HG02943 (cell line): ENCODE data around the gene SPCS2.
"Not testable (repeated sequence)": the region's sequence is repeated elsewhere in the genome, so short reads cannot be mapped to it uniquely, and the experiment has no call there.

Source experiments
- ATAC-seq: cut with Tn5 transposase; IDR thresholded peaks from one replicate; pipeline ENCODE4 v1.9.1; 2021; ENCODE audit warnings: mild to moderate bottlenecking, low read depth, moderate library complexity; ENCODE audit not compliant: unreplicated experiment

SPCS2 gene

DNA sequence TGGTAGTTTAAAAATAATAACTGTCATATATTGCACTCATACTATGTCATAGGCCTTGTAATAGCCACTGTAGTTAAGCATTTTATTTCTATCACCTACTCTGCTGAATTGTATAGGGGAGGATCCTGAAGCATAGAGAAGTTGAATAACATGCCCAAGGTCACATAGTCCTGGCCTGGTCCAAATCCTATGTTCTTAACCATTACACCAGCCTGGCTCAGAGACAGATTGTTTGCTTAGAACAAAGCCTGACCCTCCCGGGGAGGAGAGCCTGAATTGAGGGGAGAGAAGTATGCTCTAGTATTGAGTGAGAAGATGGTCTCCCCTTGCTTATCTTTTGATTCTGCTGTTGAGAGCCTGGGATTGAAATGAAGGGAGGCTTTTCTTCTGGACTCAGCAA lies 41.9 kb downstream of the SPCS2 start:
- ATAC-seq: no peak

DNA sequence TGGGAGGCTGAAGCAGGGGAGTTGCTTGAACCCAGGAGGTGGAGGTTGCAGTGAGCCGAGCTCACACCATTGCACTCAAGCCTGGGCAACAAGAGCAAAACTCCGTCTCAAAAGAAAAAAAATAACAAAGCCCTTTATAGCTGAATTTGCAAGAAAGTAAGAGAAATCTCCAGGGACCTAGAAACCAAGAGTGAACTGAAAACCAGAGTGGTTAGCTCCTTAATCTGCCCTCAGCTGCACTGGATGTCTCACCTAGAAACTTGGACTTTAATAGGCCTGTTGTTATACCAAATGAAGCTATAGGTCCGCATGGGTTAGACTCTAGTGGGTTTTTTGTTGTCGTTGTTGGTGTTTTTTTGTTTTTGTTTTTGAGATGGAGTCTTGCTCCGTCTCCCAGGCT lies 43.8 kb downstream of the SPCS2 start:
- ATAC-seq: no peak

DNA sequence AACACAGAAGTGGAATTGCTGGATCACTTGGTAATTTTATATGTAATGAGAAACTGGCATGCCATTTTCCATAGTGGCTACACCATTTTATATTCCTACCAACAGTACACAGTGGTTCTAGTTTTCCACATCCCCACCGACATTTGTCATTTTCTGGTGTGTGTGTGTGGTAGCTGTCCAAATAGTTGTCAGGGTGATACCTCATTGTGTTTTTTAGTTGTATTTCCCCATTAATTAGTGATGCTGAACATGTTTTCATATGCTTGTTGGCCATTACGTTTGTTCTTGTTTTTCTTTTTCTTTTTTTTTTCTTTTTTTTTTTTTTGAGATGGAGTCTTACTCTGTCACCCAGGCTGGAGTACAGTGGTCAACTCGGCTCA lies 51.9 kb downstream of the SPCS2 start:
- ATAC-seq: no peak

DNA sequence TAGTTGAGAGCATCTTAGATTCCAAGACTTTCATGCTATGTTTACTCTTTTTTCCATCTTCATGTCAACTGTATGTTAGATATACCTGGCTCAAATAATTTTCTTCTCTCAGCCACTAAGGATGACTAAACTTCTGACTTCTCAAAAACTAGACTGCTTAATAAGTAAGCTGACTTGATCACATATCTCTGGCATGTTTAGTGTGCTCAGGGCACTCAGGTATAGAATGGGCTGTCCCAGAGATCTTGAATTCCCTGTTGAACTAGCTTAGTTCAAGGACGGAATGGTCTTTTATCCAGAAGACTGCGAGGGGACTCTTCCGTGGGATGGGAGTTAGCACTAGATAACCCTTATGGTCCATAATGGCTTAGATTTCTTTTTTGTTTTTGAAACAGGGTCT lies 52.6 kb downstream of the SPCS2 start:
- ATAC-seq: no peak

DNA sequence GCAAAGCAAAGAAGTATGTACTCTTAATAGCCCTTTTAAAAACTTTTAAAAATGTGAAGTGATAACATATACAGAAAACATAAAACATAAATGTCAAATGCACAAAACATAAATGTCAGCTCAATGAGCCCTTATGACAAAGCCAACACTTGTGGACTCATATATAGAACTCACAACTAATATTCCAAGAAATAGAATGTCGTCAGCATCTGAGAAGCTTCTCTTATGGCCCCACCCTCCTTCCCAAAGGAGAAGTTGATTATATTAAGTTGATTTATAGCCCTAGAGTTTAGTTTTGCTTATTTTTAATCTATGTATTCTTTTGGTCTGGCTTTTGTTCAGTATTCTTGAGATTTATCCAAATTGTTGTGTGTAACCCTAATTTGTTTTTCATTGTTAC lies 53.5 kb downstream of the SPCS2 start:
- ATAC-seq: no peak

DNA sequence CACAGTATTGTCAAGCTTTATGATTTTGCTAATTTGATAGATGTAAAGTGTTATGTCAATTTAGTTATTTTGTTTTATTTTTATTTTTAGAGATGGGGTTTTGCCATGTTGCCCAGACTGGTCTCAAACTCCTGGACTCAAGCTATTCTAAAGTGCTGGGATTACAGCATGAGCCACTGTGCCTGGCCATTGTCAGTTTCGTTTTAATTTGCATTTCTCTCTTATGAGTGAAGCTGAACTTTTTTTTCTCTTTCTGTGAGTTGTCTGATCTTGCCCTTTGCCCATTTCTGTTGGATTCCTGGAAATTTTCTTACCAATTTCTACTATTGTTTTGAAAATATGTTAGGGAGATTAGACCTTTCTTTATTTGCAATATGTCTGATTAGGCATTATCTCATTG lies 55.1 kb downstream of the SPCS2 start:
- ATAC-seq: no peak

DNA sequence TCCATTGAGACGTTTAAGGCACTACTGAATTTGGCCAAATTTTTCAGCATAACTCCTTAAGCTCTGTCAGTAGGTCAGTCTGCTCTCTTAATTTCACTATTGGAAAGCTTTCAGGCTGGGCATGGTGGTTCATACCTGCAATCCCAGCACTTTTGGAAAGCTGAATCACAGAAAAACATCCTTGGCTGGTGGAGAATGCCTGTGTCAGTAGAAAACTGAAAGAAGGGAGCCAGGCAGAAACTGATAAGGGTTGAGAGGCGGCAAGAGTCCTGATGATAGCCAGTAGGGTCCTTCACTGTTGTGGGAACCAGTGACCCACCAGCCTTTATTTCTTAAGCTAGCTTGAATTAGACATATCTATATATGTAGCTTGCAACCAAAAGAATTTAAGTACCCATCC lies 62.3 kb downstream of the SPCS2 start:
- no peak for ATAC-seq

DNA sequence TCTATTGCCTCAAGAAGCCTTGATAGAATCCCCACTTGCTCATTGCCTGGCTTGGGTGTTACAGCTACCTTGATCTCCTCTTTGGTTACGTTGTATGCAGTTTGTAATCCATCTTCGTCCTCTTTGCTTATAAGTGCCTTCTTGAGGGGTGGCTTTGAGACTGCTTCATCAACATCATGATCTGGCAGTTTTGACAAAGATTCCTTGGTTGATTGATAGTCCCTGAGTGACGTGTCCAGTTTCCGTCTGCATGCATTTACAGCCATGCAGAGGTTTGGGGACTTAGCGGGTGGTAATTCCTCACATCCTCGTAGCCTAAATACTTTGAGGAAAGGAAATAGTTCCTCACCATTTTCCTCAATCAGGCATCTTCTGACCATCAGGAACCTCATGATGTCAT lies 62.8 kb downstream of the SPCS2 start:
- no peak for ATAC-seq

DNA sequence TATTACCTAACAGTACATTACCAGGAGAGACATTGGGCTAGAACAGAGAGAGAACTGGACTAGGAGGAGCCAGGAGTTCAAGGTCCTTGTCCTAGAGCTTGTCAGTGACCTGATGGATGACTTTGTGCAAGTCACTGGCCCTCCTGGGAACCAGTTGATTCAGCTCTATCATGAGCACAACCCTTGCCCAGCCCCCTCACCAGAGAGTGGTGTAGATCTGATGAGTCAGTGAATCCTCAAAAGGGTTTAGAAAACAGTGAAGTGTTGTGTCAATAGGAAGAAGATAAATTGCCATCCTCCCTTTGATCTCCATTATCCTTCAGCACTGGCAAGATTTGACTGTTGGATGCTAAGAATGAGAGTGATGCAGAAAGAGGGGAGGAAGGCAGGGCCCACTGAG lies 64.0 kb downstream of the SPCS2 start:
- ATAC-seq: no peak

DNA sequence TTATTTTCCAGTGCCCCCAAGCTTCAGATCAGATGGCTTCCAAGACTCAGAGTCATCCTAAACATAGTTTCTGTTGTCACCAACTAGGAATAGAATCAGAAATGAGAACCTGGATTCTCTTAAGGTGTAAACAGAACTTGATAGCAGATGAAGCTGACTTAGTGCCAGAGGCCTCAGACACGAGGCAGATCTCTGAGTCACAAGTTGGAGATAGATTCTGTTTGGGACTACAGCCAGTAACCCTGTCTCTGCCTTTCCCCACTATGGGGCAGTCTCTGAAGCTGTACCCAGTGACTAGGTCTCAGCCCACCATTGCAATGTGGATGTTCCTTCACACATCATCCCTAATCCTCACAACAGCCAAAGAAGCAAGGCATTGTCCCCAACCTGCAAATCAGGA lies 65.1 kb downstream of the SPCS2 start:
- ATAC-seq: no peak

DNA sequence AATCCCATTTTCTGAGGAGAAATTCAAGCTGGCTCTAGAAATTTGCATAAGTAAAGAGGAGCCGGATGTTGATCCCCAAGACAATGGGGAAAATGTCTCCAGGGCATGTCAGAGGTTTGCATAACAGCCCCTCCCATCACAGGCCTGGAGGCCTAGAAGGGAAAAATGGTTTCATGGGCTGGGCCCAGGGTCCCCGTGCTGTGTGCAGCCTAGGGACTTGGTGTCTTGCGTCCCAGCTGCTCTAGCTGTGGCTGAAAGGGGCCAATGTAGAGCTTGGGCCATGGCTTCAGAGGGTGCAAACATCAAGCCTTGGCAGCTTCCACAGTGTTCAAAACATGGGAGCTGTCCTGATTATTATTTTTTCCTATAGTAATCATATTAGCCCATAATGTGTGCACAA lies 70.1 kb downstream of the SPCS2 start:
- not testable (repeated sequence) for ATAC-seq

DNA sequence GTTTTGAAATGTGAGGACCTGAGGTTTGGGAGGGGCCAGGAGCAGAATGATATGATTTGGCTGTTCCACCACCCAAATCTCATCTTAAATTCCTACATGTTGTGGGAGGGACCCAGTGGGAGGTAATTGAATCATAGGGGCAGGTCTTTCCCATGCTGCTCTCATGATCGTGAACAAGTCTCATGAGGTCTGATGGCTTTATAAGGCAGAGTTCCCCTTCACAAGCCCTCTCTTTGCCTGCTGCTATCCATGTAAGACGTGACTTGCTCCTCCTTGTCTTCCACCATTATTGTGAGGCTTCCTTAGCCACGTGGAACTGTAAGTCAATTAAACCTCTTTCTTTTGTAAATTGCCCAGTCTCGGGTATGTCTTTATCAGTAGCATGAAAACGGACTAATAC lies 71.3 kb downstream of the SPCS2 start:
- not testable (repeated sequence) for ATAC-seq

DNA sequence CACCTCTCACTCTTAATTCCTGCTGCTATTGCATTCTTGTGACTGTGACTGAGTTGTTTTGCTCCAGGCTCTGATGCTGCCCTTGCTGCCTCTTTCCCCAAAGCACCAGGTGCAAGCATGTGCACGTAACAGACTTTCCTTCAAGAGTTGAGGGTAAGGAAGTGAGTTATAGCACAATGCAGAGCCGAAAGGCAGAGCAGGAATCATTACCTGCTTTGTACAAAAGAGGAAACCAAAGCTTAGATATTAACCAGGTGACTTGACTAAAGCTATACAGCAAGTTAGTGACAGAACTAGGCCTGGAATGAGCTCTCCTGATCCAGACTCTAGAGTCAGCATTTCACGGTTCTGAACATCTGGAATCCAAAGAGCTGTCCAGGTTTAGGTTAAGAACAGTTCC lies 73.2 kb downstream of the SPCS2 start:
- ATAC-seq: peak; percentile 71

DNA sequence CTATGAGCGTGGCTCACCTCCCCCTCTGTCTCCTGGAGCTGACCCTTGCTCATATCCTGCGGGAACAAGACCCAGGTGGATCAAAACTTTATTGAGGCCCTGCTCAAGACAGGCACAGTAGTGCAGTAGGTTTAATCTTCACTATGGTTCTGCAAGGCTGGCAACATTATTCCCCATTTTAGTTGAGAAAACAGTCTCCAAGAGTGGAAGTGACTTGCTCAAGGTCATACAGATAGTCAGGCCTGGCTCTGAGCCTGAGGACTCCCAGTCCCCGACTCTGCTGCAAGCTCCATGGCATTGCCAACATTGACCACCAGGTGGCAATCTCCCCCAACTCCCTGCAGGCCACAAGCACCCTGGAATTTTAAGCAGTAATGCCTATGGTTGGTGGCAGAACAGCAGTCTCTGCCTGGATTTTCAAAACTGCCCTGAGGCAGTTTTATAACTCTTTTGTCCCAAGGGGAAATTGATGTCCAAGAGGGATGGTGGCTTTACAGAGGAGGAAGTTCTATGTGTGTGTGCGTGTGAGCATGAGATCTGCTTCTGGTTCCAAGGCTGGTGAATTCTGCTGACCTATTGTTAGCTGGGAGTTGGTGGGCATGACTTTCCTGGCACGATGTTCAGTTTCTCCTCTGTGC lies 73.8 kb downstream of the SPCS2 start:
- ATAC-seq: peak; percentile 69

DNA sequence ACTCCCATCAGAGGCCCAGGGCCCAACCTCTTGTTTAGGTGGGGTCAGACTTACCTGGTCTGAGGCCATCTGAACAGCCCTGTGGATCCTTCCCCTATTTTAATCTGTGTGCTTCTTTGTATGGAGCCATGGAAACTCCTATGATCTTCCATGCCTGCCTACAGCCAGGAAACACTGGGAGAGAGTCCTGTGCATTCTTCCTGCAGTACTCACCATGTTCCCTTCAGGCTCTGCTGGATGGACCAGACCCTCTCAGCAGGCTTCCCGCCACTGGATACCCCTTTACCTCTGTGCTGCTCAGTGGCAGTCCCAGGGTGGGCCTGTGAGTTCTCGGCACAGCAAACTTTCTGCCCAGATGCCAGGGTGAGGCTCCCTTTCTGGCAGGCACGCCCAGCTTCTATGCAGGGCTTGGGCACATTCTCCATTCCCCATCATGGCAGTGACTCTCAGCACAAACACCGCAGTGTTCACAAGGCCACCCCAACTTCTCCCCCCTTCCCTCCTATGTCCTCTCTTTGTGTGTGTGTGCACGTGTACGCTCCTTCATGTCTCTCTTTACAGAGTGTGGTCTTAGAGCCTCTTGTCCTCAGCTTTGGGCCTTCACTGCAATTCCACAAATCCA lies 74.5 kb downstream of the SPCS2 start:
- ATAC-seq: no peak

DNA sequence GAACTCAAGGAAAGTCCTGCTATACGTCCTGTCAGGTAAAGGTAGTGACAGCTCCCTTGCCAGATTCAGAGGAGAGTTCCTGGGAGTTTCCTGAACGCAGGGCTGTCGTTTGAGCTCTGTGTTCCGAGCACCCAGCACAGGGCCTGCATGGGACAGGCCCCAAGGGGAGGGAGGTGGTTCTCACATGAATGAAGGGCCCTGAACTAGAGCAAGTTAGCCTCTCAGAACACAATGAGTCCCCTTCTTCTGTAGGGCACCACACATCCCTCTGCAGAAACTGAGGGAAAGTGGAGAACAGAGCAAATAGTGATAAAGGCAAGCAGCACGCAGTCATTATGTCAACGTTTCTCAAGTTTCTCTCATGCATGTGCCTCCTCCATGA lies 75.0 kb downstream of the SPCS2 start:
- ATAC-seq: no peak

DNA sequence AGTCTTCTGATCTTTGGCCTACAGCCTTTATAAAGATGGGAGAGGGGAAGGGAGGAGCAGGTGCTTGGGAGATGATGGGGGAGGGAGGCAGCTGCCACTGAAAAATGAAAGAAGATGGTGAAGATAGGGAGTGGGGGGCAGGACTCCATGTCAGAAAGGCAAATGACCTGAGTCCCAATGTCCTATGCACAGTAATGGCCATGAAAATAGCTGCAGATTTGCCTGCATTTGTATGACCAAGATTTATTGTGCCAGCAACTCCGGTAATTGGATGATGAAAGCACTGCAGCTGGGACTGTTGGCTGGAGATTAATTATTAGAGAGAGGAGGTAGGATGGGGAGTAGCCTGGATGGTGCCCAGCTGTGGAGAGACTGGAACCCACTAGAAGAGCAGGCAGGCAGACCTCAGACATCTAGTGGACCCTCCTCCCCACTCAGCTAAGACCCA lies 75.7 kb downstream of the SPCS2 start:
- ATAC-seq: no peak

DNA sequence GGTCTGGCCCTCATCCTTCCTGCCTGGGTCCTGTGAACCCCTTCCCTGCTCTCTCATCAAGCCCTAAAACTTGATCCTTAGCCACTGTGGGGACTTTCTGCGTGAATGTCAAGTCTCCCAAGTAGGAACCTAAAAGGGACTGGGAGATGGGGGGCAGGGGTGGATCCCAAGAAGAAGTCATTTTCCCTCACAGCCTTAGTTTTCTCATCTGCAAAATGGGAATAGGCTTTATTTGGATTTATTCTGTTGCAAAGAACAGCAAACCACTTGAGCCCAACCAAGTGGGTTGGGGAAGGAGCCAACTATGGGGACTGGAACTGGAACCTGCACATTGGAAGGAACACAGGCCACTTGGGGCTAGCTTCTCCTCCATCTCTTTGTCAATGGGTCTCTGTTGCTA lies 76.5 kb downstream of the SPCS2 start:
- no peak for ATAC-seq

DNA sequence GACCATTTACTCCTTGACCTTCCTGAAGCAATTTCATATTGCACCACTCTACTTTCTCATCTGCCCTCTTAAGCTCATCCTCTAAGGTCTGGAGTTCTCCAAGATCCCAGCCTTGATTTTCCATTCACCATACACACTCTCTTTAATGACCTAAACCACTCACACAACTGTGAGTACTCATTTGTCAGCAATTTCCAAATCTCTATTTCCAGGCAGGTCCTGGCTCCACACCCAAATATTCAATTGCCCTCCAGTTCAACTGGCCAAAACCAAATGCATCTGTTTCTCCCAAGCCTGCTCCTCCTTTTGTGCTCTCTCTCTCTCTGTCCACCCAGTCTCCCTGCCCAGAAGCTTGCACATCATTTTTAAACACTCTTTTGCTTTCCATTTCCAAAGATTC lies 79.3 kb downstream of the SPCS2 start:
- no peak for ATAC-seq
